GM12875 (cell line): Measurements from ENCODE around the gene TCFL5.
A peak's percentile ranks its signal among the peaks of the same experiment; 100 is the strongest.

Experiments used
- H3K4me3 ChIP-seq: one replicate; pipeline ENCODE4 v1.5.1; 2011; ENCODE audit warnings: low read depth, low read length, control low read depth
- CTCF ChIP-seq: IDR thresholded peaks from 2 replicates; pipeline ENCODE4 v1.5.1; 2011; ENCODE audit warnings: low read depth, mild to moderate bottlenecking, control low read depth, inconsistent platforms, low read length, moderate library complexity, borderline replicate concordance; ENCODE audit not compliant: insufficient read depth

Gene TCFL5

GRCh38 chr20:62804021-62804626 is 57.5 kb downstream of the TCFL5 start:
- H3K4me3 ChIP-seq = no peak overlapping the region
- TF ChIP-seq CTCF = 0 out of 2 replicates have a peak, but pooled peaks have one; percentile 2

- H3K4me3 ChIP-seq = no peak overlapping the region
- no peak for TF ChIP-seq CTCF
These were observed 59.5 kb downstream of the TCFL5 start for GRCh38 chr20:62802026-62802712.

GRCh38 chr20:62801284-62802010 is 60.2 kb downstream of the TCFL5 start:
- no peak for TF ChIP-seq CTCF
- H3K4me3 ChIP-seq = no peak overlapping the region

GRCh38 chr20:62800314-62801259 is 61.0 kb downstream of the TCFL5 start:
- TF ChIP-seq CTCF = no peak
- H3K4me3 ChIP-seq = no peak overlapping the region

- TF ChIP-seq CTCF = no peak
- H3K4me3 ChIP-seq = no peak overlapping the region
These were observed 61.7 kb downstream of the TCFL5 start for GRCh38 chr20:62799873-62800272.

- no peak for TF ChIP-seq CTCF
- no peak overlapping the region for H3K4me3 ChIP-seq
These were observed 62.2 kb downstream of the TCFL5 start for GRCh38 chr20:62799459-62799858.
